H9 (cell line): Measurements from ENCODE around the gene MTFP1. TPM values are rescaled to one million over a fixed set of nuclear protein-coding genes. Genes with fewer than 3 reads are reported as not detected.
A peak's percentile ranks its signal among the peaks of the same experiment; 100 is the strongest.

Experiments
- DNase-seq: peaks from one replicate; pipeline ENCODE4 v3.0.0-alpha.2; 2017
- H2AFZ ChIP-seq: one replicate; pipeline ENCODE4 v1.6.1; 2013; ENCODE audit warnings: mild to moderate bottlenecking, low read length, control low read depth, moderate library complexity
- H2AK5ac ChIP-seq: 2 replicates; pipeline ENCODE4 v1.6.1; 2013; ENCODE audit warnings: low read length, control low read depth, mixed read lengths; ENCODE audit not compliant: insufficient read length
- H2BK120ac ChIP-seq: one replicate; pipeline ENCODE4 v1.6.1; 2013; ENCODE audit warnings: low read depth, mild to moderate bottlenecking, low read length, control low read depth, inconsistent platforms; ENCODE audit not compliant: poor library complexity, severe bottlenecking
- H2BK12ac ChIP-seq: 2 replicates; pipeline ENCODE4 v1.6.1; 2013; ENCODE audit warnings: low read length, control low read depth, mixed read lengths, low read depth; ENCODE audit not compliant: insufficient read length
- H2BK15ac ChIP-seq: 2 replicates; pipeline ENCODE4 v1.6.1; 2013; ENCODE audit warnings: low read depth, low read length, control low read depth
- H2BK20ac ChIP-seq: one replicate; pipeline ENCODE4 v1.6.1; 2013; ENCODE audit warnings: low read depth, mild to moderate bottlenecking, low read length, control low read depth, inconsistent platforms; ENCODE audit not compliant: poor library complexity, severe bottlenecking
- H2BK5ac ChIP-seq: 2 replicates; pipeline ENCODE4 v1.6.1; 2013; ENCODE audit warnings: low read length, control low read depth, mixed read lengths; ENCODE audit not compliant: insufficient read length
- H3K14ac ChIP-seq: 2 replicates; pipeline ENCODE4 v1.6.1; 2013; ENCODE audit warnings: low read length, control low read depth; ENCODE audit not compliant: insufficient read depth
- H3K18ac ChIP-seq: 2 replicates; pipeline ENCODE4 v1.6.1; 2013; ENCODE audit warnings: low read depth, mild to moderate bottlenecking, mixed read lengths, low read length, control low read depth; ENCODE audit not compliant: insufficient read length
- H3K23ac ChIP-seq: 2 replicates; pipeline ENCODE4 v1.6.1; 2013; ENCODE audit warnings: low read length, control low read depth, mixed read lengths, low read depth; ENCODE audit not compliant: insufficient read length
- H3K23me2 ChIP-seq: 2 replicates; pipeline ENCODE4 v1.6.1; 2013; ENCODE audit warnings: low read depth, mild to moderate bottlenecking, mixed read lengths, low read length, control low read depth; ENCODE audit not compliant: insufficient read length, poor library complexity, severe bottlenecking
- H3K27ac ChIP-seq: 2 replicates; pipeline ENCODE4 v1.5.1; 2013; ENCODE audit warnings: low read length, control low read depth, mixed read lengths, low read depth; ENCODE audit not compliant: insufficient read length
- H3K27me3 ChIP-seq: 2 replicates; pipeline ENCODE4 v1.6.1; 2013; ENCODE audit warnings: low read length, control low read depth, inconsistent platforms; ENCODE audit not compliant: insufficient read depth
- H3K4ac ChIP-seq: 2 replicates; pipeline ENCODE4 v1.6.1; 2013; ENCODE audit warnings: low read depth, mild to moderate bottlenecking, control low read depth, inconsistent platforms, low read length, moderate library complexity
- H3K4me1 ChIP-seq: 2 replicates; pipeline ENCODE4 v1.6.1; 2013; ENCODE audit warnings: low read length, control low read depth, inconsistent platforms; ENCODE audit not compliant: insufficient read depth
- H3K4me2 ChIP-seq: 2 replicates; pipeline ENCODE4 v1.6.1; 2013; ENCODE audit warnings: low read length, control low read depth, mixed read lengths; ENCODE audit not compliant: insufficient read length, insufficient read depth
- H3K56ac ChIP-seq: 2 replicates; pipeline ENCODE4 v1.6.1; 2013; ENCODE audit warnings: low read depth, mild to moderate bottlenecking, mixed read lengths, low read length, control low read depth; ENCODE audit not compliant: insufficient read length
- H3K79me1 ChIP-seq: 2 replicates; pipeline ENCODE4 v1.6.1; 2013; ENCODE audit warnings: low read depth, mild to moderate bottlenecking, moderate library complexity, low read length, control low read depth, inconsistent platforms; ENCODE audit not compliant: insufficient read depth, poor library complexity, severe bottlenecking
- H3K79me2 ChIP-seq: 2 replicates; pipeline ENCODE4 v1.6.1; 2013; ENCODE audit warnings: low read length, control low read depth, inconsistent platforms; ENCODE audit not compliant: insufficient read depth
- H3K9ac ChIP-seq: 2 replicates; pipeline ENCODE4 v1.6.1; 2013; ENCODE audit warnings: low read length, control low read depth, mixed read lengths; ENCODE audit not compliant: insufficient read length; ENCODE audit errors: extremely low read depth
- H3K9me3 ChIP-seq: one replicate; pipeline ENCODE4 v1.6.1; 2013; ENCODE audit warnings: low read depth, low read length, inconsistent platforms; ENCODE audit not compliant: control insufficient read depth
- H3T11ph ChIP-seq: one replicate; pipeline ENCODE4 v1.6.1; 2013; ENCODE audit warnings: mild to moderate bottlenecking, low read length, control low read depth, inconsistent platforms
- H4K20me1 ChIP-seq: one replicate; pipeline ENCODE4 v1.6.1; 2013; ENCODE audit not compliant: control insufficient read depth, insufficient read length, insufficient read depth
- H4K5ac ChIP-seq: 2 replicates; pipeline ENCODE4 v1.6.1; 2013; ENCODE audit warnings: low read depth, mild to moderate bottlenecking, mixed read lengths, low read length, control low read depth; ENCODE audit not compliant: insufficient read length
- H4K8ac ChIP-seq: replicated peaks from 2 replicates; pipeline ENCODE4 v1.6.1; 2013; ENCODE audit warnings: low read length, control low read depth, mixed read lengths, low read depth; ENCODE audit not compliant: insufficient read length
- H4K91ac ChIP-seq: 2 replicates; pipeline ENCODE4 v1.6.1; 2013; ENCODE audit warnings: low read depth, mild to moderate bottlenecking, moderate library complexity, mixed read lengths, low read length, control low read depth; ENCODE audit not compliant: insufficient read length
- H3K27ac Mint-ChIP-seq, 3 experiments: 2 replicates in 2 of 3; 3 replicates in 1 of 3; pipeline ENCODE4 v1.8.0; 2020 to 2021; ENCODE audit warnings: mixed read lengths in 3 of 3, mild to moderate bottlenecking in 1 of 3, moderate library complexity in 1 of 3
- H3K27me3 Mint-ChIP-seq: 2 replicates; pipeline ENCODE4 v1.8.0; 2021; ENCODE audit warnings: low read depth, mild to moderate bottlenecking, moderate library complexity, mixed read lengths
- H3K36me3 Mint-ChIP-seq, 3 experiments: 2 replicates in 2 of 3; 3 replicates in 1 of 3; pipeline ENCODE4 v1.8.0; 2020 to 2021; ENCODE audit warnings: low read depth in 3 of 3, mixed read lengths in 3 of 3; ENCODE audit not compliant: insufficient read depth in 1 of 3
- H3K4me1 Mint-ChIP-seq, 2 experiments: 2 replicates each; pipeline ENCODE4 v1.8.0; 2020; ENCODE audit warnings: mixed read lengths in 2 of 2
- H3K4me3 Mint-ChIP-seq, 2 experiments: 2 replicates in 1 of 2; 3 replicates in 1 of 2; pipeline ENCODE4 v1.8.0; 2020 to 2021; ENCODE audit warnings: mild to moderate bottlenecking in 2 of 2, mixed read lengths in 2 of 2, moderate library complexity in 1 of 2
- H3K9me3 Mint-ChIP-seq, 2 experiments: 2 replicates in 1 of 2; 3 replicates in 1 of 2; pipeline ENCODE4 v1.8.0; 2020; ENCODE audit warnings: mild to moderate bottlenecking in 2 of 2, mixed read lengths in 2 of 2, moderate library complexity in 1 of 2
- CTCF ChIP-seq: fragments of 200-600 bp; sonication (generic); conservative IDR thresholded peaks from 3 replicates; pipeline ENCODE4 v1.8.0; 2021; ENCODE audit warnings: antibody characterized with exemption, mild to moderate bottlenecking
- WGBS: extraction: QIAGEN DNeasy Blood & Tissue Kit; methylation state at CpG from one replicate; pipeline ENCODE4 v1.1.7; 2013; ENCODE audit warnings: missing lambda C conversion rate, low lambda C conversion rate, mixed read lengths; ENCODE audit not compliant: insufficient read length; ENCODE audit errors: extremely low coverage; 5-methylcytosine and 5-hydroxymethylcytosine counted together
- total RNA-seq: library from RNA; stranded (reverse); gene quantifications from 2 replicates; pipeline ENCODE4 v1.2.1, GENCODE V29; 2021

Gene MTFP1
- total RNA-seq, 1 experiment from 2014 or later = 46.8 TPM

- no peak overlapping the region for H2BK5ac ChIP-seq
- no peak overlapping the region for H2BK120ac ChIP-seq
- no peak overlapping the region for H2BK15ac ChIP-seq
- Mint-ChIP-seq H3K27ac (peak overlapping the region in 2 of 3 experiments; percentile 16 to 24; a peak in 3 of 7 replicates), H3K4me1 (peaks cover 39 to 47% of the 10 kb centered on the region in 2 experiments), H3K27me3 (peaks cover 36% of the 10 kb centered on the region), H3K36me3 (peaks cover 0 to 8% (median 5%) of the 10 kb centered on the region in 3 experiments; a peak in 3 of 7 replicates), H3K9me3 (peaks cover 5 to 11% of the 10 kb centered on the region in 2 experiments), H3K4me3 (no peak overlapping the region)
- H2AFZ ChIP-seq = no peak overlapping the region
- no peak overlapping the region for H3K4me2 ChIP-seq
- no peak overlapping the region for H4K91ac ChIP-seq
- H4K20me1 ChIP-seq = no peaks in the 10 kb centered on the region
- H3K23me2 ChIP-seq = peaks cover 7% of the 10 kb centered on the region
- peaks cover 6% of the 10 kb centered on the region; the same call in 1 of the 2 replicates for H3K4me1 ChIP-seq
- no CpG with 5 or more reads among the region's 3 CpGs for WGBS
- H4K5ac ChIP-seq = no peak overlapping the region
- H3K9ac ChIP-seq = no peak overlapping the region
- H3K23ac ChIP-seq = no peak overlapping the region
- no peak overlapping the region for H3T11ph ChIP-seq
- no peaks in the 10 kb centered on the region for H3K9me3 ChIP-seq
- H3K14ac ChIP-seq = no peak overlapping the region
- no peak overlapping the region for H2BK20ac ChIP-seq
- no peak overlapping the region for H2AK5ac ChIP-seq
- H3K79me2 ChIP-seq = no peaks in the 10 kb centered on the region
- peaks cover 4% of the 10 kb centered on the region; the same call in 1 of the 2 replicates for H3K27me3 ChIP-seq
- H3K56ac ChIP-seq = no peak overlapping the region
- no peak overlapping the region for H3K27ac ChIP-seq
- no peak overlapping the region for H3K18ac ChIP-seq
- TF ChIP-seq CTCF = no peak
- no peak overlapping the region for H3K4ac ChIP-seq
- no peak for DNase-seq
- H2BK12ac ChIP-seq = no peak overlapping the region
- no peaks in the 10 kb centered on the region for H3K79me1 ChIP-seq
- H4K8ac ChIP-seq = no peak overlapping the region
Measured at GRCh38 chr22:30393885-30394284, 31.7 kb upstream of the MTFP1 start.
